K562 (cell line): ENCODE results near the gene RNF121.

Experiments used
- CTCF ChIP-seq, 3 experiments: IDR thresholded peaks in 2 of 3; conservative IDR thresholded peaks in 1 of 3; 2 replicates each; pipeline ENCODE4 v1.5.1; 2011 to 2012; ENCODE audit warnings: low read length in 3 of 3, mild to moderate bottlenecking in 3 of 3, control low read depth in 2 of 3, improper control_type of control experiment in 1 of 3, inconsistent platforms in 1 of 3, low read depth in 1 of 3, mixed read lengths in 1 of 3, moderate library complexity in 1 of 3; ENCODE audit not compliant: insufficient read depth in 2 of 3
- FOXM1 ChIP-seq, 2 experiments: fragments of 450-650 bp in 1 of 2; sonication (generic) in 1 of 2; formaldehyde crosslinking in 1 of 2; IDR thresholded peaks; 2 replicates each; pipeline versions ENCODE4 v1.6.1 to v1.9.0; 2017 to 2022; ENCODE audit warnings: low read depth in 2 of 2, mild to moderate bottlenecking in 2 of 2, missing genetic modification reagents in 1 of 2, moderate library complexity in 1 of 2
- KAT7 ChIP-seq: sonication (generic); formaldehyde crosslinking; IDR thresholded peaks from 2 replicates; pipeline ENCODE4 v1.8.0; 2022; ENCODE audit warnings: missing genetic modification reagents, mild to moderate bottlenecking, borderline replicate concordance
- KDM5B ChIP-seq: fragments of 200-600 bp; sonication (generic); IDR thresholded peaks from 2 replicates; pipeline ENCODE4 v1.6.1; 2012; ENCODE audit warnings: low read depth, mild to moderate bottlenecking, moderate library complexity, low read length, control low read depth, inconsistent platforms; ENCODE audit not compliant: insufficient replicate concordance
- LARP7 ChIP-seq: fragments of 450-650 bp; IDR thresholded peaks from 2 replicates; pipeline ENCODE4 v1.6.1; 2016
- RAD21 ChIP-seq, 2 experiments: fragments of 250-450 bp in 1 of 2; fragments of 450-650 bp in 1 of 2; sonication (Bioruptor Pico) in 1 of 2; formaldehyde crosslinking in 1 of 2; IDR thresholded peaks in 1 of 2; conservative IDR thresholded peaks in 1 of 2; 2 replicates each; pipeline versions ENCODE4 v1.4.0 to v1.8.0; 2020 to 2022; ENCODE audit warnings: mild to moderate bottlenecking in 2 of 2, moderate library complexity in 1 of 2
- SIN3A ChIP-seq, 2 experiments: fragments of 150-350 bp in 1 of 2; IDR thresholded peaks; 2 replicates each; pipeline ENCODE4 v1.6.1; 2011 to 2016; ENCODE audit warnings: borderline replicate concordance in 2 of 2, low read depth in 2 of 2, low read length in 2 of 2, mild to moderate bottlenecking in 2 of 2, moderate library complexity in 2 of 2; ENCODE audit not compliant: control insufficient read depth in 1 of 2
- SRSF3 ChIP-seq: fragments of 200-400 bp; formaldehyde crosslinking; IDR thresholded peaks from 2 replicates; pipeline ENCODE4 v1.6.1; 2016; ENCODE audit warnings: mild to moderate bottlenecking, low read length, moderate library complexity; ENCODE audit not compliant: insufficient read depth
- ZNF584 ChIP-seq: fragments of 200-800 bp; sonication (Bioruptor generic); IDR thresholded peaks from 2 replicates; pipeline ENCODE4 v1.6.1; 2016; ENCODE audit warnings: low read depth, mild to moderate bottlenecking, missing genetic modification characterization, missing compliant biosample characterization
- TF ChIP-seq, protein P1 (sequence below): sonication (generic); formaldehyde crosslinking; IDR thresholded peaks from 2 replicates; pipeline ENCODE4 v1.9.0; 2022; ENCODE audit warnings: mild to moderate bottlenecking, missing genetic modification reagents
- TF ChIP-seq, protein P2 (sequence below): fragments of 250-450 bp; sonication (Bioruptor Pico); IDR thresholded peaks from 2 replicates; pipeline ENCODE4 v1.8.0; 2021; ENCODE audit warnings: moderate library complexity, mild to moderate bottlenecking, inconsistent platforms

DNA sequence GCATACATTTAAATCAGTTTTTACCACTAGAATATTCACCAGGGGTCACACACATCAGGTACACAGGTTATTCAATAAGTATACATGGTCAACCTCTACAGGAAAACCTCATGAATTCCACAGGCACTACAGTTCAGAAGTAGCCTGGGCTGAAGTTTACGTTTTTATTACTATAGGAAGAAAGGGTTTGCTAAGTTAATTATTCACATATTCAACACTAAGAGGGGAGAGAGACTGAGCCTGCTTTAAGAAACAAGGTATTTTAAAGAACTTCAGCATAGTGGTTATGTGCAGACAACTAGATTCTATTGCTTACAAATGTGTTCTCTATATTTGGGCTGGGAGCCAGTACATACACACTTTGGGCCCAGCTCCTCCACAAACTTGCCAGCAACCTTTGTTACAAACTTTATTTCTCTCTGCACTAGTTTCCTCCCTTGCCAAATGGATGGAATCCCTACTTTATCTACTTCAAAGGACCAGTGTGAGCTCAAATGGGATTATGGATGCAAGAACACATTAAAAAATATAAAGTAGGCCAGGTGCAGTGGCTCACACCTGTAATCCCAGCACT is 101.7 kb downstream of the RNF121 start:
- TF ChIP-seq, protein P1, sequence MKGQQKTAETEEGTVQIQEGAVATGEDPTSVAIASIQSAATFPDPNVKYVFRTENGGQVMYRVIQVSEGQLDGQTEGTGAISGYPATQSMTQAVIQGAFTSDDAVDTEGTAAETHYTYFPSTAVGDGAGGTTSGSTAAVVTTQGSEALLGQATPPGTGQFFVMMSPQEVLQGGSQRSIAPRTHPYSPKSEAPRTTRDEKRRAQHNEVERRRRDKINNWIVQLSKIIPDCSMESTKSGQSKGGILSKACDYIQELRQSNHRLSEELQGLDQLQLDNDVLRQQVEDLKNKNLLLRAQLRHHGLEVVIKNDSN (CRISPR knock-in tag) = no peak
- TF ChIP-seq KAT7 (CRISPR knock-in tag) (no peak), FOXM1 (IDR thresholded peaks at IDR 0.05; ENCODE audit: low read depth) (no peak), FOXM1 (CRISPR knock-in tag; IDR thresholded peaks at IDR 0.05; ENCODE audit: low read depth) (no peak), CTCF (IDR thresholded peaks at IDR 0.05 in 2 of 3, conservative IDR thresholded peaks at IDR 0.05 in 1 of 3; ENCODE audit: insufficient read depth in 2 of 3, low read depth in 1 of 3, low read length in 3 of 3) (no peak), SRSF3 (no peak), LARP7 (no peak), RAD21 (CRISPR knock-in tag; conservative IDR thresholded peaks at IDR 0.05 in 1 of 2, IDR thresholded peaks at IDR 0.05 in 1 of 2) (no peak), KDM5B (no peak), ZNF584 (no peak), SIN3A (IDR thresholded peaks at IDR 0.05; ENCODE audit: borderline replicate concordance in 2 of 2, control insufficient read depth in 1 of 2, low read depth in 2 of 2, low read length in 2 of 2) (no peak)
- TF ChIP-seq, protein P2, sequence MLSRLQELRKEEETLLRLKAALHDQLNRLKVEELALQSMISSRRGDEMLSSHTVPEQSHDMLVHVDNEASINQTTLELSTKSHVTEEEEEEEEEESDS = no peak
